ENCODE measurements around the gene TICAM1.
A peak's percentile ranks its signal among the peaks of the same experiment; 100 is the strongest.

The TICAM1 gene

GRCh38 chr19:4831304-4831978 is at the start of gene TICAM1:
Gene TICAM1, minus strand, starts transcription at chr19:4831712. Its CDS starts 13,335 bp downstream, at chr19:4818377.
- TF ChIP-seq CTCF (IDR thresholded peaks at IDR 0.05; ENCODE audit: borderline replicate concordance, insufficient read depth, low read depth, low read length), result no peak
- peak within 1 kb of the TSS; percentile 67 for H3K4me3 ChIP-seq (ENCODE audit: low read depth, low read length)

- no peak for TF ChIP-seq CTCF (IDR thresholded peaks at IDR 0.05; ENCODE audit: borderline replicate concordance, insufficient read depth, low read depth, low read length)
- no peak overlapping the region for H3K4me3 ChIP-seq (ENCODE audit: low read depth, low read length)
Observed at GRCh38 chr19:4879041-4879440, 47.5 kb upstream of the TICAM1 start.

GRCh38 chr19:4878491-4878968 is 47.0 kb upstream of the TICAM1 start:
- TF ChIP-seq CTCF (IDR thresholded peaks at IDR 0.05; ENCODE audit: borderline replicate concordance, insufficient read depth, low read depth, low read length), result no peak
- H3K4me3 ChIP-seq (ENCODE audit: low read depth, low read length), result no peak overlapping the region

GRCh38 chr19:4877753-4878490 is 46.4 kb upstream of the TICAM1 start:
- no peak for TF ChIP-seq CTCF (IDR thresholded peaks at IDR 0.05; ENCODE audit: borderline replicate concordance, insufficient read depth, low read depth, low read length)
- no peak overlapping the region for H3K4me3 ChIP-seq (ENCODE audit: low read depth, low read length)

- no peak for TF ChIP-seq CTCF (IDR thresholded peaks at IDR 0.05; ENCODE audit: borderline replicate concordance, insufficient read depth, low read depth, low read length)
- no peak overlapping the region for H3K4me3 ChIP-seq (ENCODE audit: low read depth, low read length)
Observed at GRCh38 chr19:4873930-4874329, 42.4 kb upstream of the TICAM1 start.

GRCh38 chr19:4871711-4872110 is 40.2 kb upstream of the TICAM1 start:
- no peak overlapping the region for H3K4me3 ChIP-seq (ENCODE audit: low read depth, low read length)
- TF ChIP-seq CTCF (IDR thresholded peaks at IDR 0.05; ENCODE audit: borderline replicate concordance, insufficient read depth, low read depth, low read length), result no peak
